H1 (cell line): ENCODE results near the gene KLHL14. TPM values are rescaled to one million over a fixed set of nuclear protein-coding genes. Genes with fewer than 3 reads are reported as not detected.

Source experiments
- CTCF ChIA-PET: fragments of 300-600 bp; sonication (Branson Sonifier 250); formaldehyde crosslinking; loops from one replicate; lab custom pipeline; 2021; ENCODE audit not compliant: partially characterized antibody; lab: Charles Lee
- POLR2A ChIA-PET: fragments of 300-600 bp; sonication (Branson Sonifier 250); formaldehyde crosslinking; loops from one replicate; lab custom pipeline; 2021; ENCODE audit warnings: inconsistent platforms; ENCODE audit not compliant: partially characterized antibody; lab: Charles Lee
- DNase-seq, 2 experiments: peaks; one replicate each; pipeline versions ENCODE4 v3.0.0 to v3.0.0-alpha.2; 2010 to 2022; ENCODE audit warnings: low spot score in 2 of 2, low read depth in 1 of 2, mixed read lengths in 1 of 2
- FAIRE-seq: peaks from 2 replicates; lab custom pipeline; 2011; peaks lifted over from hg19 to GRCh38; lab: Jason Lieb, UNC
- H2AFZ ChIP-seq: 2 replicates; pipeline ENCODE4 v1.8.1; 2012; ENCODE audit warnings: low read length, inconsistent platforms
- H2AK5ac ChIP-seq: 2 replicates; pipeline ENCODE4 v1.6.1; 2013; ENCODE audit warnings: low read depth, low read length
- H2BK120ac ChIP-seq: replicated peaks from 2 replicates; pipeline ENCODE3; 2013; ENCODE audit warnings: low read depth, low read length, inconsistent platforms
- H2BK12ac ChIP-seq: 2 replicates; pipeline ENCODE4 v1.6.1; 2013; ENCODE audit warnings: low read depth, low read length
- H2BK15ac ChIP-seq: 2 replicates; pipeline ENCODE4 v1.6.1; 2013; ENCODE audit warnings: low read length
- H2BK20ac ChIP-seq: 2 replicates; pipeline ENCODE4 v1.6.1; 2013; ENCODE audit warnings: low read length
- H2BK5ac ChIP-seq: 2 replicates; pipeline ENCODE4 v1.6.1; 2013; ENCODE audit warnings: low read depth, low read length
- H3K14ac ChIP-seq: 2 replicates; pipeline ENCODE4 v1.6.1; 2013; ENCODE audit warnings: inconsistent platforms; ENCODE audit not compliant: insufficient read length
- H3K18ac ChIP-seq: 2 replicates; pipeline ENCODE4 v1.6.1; 2013; ENCODE audit warnings: low read length; ENCODE audit errors: extremely low read depth
- H3K23ac ChIP-seq: 2 replicates; pipeline ENCODE4 v1.6.1; 2013; ENCODE audit warnings: inconsistent platforms; ENCODE audit not compliant: insufficient read length
- H3K23me2 ChIP-seq: 2 replicates; pipeline ENCODE4 v1.6.1; 2013; ENCODE audit warnings: low read depth, low read length
- H3K27ac ChIP-seq: 2 replicates; pipeline ENCODE4 v1.6.1; 2011; ENCODE audit warnings: low read depth, low read length, inconsistent platforms
- H3K27me3 ChIP-seq, 4 experiments: replicated peaks in 1 of 4; 1 replicate in 1 of 4; 2 replicates in 3 of 4; pipeline versions ENCODE4 v1.6.1 to v1.8.1; 2011 to 2013; ENCODE audit warnings: low read length in 3 of 4, mild to moderate bottlenecking in 3 of 4, inconsistent platforms in 2 of 4, mixed read lengths in 2 of 4, moderate library complexity in 1 of 4; ENCODE audit not compliant: control insufficient read depth in 3 of 4, insufficient read depth in 3 of 4; ENCODE audit errors: extremely low read depth in 1 of 4
- H3K36me3 ChIP-seq, 4 experiments: 2 replicates each; pipeline versions ENCODE4 v1.6.1 to v1.8.1; 2011 to 2013; ENCODE audit warnings: mild to moderate bottlenecking in 4 of 4, low read length in 3 of 4, moderate library complexity in 2 of 4, control low read depth in 1 of 4, inconsistent platforms in 1 of 4; ENCODE audit not compliant: insufficient read depth in 4 of 4, control insufficient read depth in 2 of 4
- H3K4ac ChIP-seq: replicated peaks from 2 replicates; pipeline ENCODE3; 2013; ENCODE audit warnings: low read length, low read depth, mixed read lengths, inconsistent platforms; ENCODE audit not compliant: insufficient read length
- H3K4me1 ChIP-seq, 4 experiments: replicated peaks in 1 of 4; 1 replicate in 1 of 4; 2 replicates in 3 of 4; pipeline versions ENCODE4 v1.6.1 to v1.8.1; 2011 to 2013; ENCODE audit warnings: low read length in 3 of 4, inconsistent platforms in 2 of 4, mixed read lengths in 1 of 4; ENCODE audit not compliant: insufficient read depth in 4 of 4, control insufficient read depth in 3 of 4
- H3K4me2 ChIP-seq, 2 experiments: 2 replicates each; pipeline versions ENCODE4 v1.6.1 to v1.8.1; 2011 to 2013; ENCODE audit warnings: low read depth in 2 of 2, low read length in 2 of 2, control low read depth in 1 of 2, inconsistent platforms in 1 of 2, mild to moderate bottlenecking in 1 of 2; ENCODE audit not compliant: insufficient read depth in 1 of 2
- H3K4me3 ChIP-seq, 4 experiments: fragments of 200-600, 300-600 bp in 1 of 4; sonication (generic), shearing (Covaris generic), sonication (Bioruptor Twin) in 1 of 4; 2 replicates each; pipeline versions ENCODE4 v1.5.1 to v1.8.1; 2011 to 2016; ENCODE audit warnings: low read length in 4 of 4, low read depth in 3 of 4, control low read depth in 2 of 4, inconsistent platforms in 2 of 4, mild to moderate bottlenecking in 2 of 4, mixed read lengths in 1 of 4, moderate library complexity in 1 of 4; ENCODE audit not compliant: insufficient read depth in 2 of 4; ENCODE audit errors: extremely low read depth in 1 of 4
- H3K56ac ChIP-seq: replicated peaks from 2 replicates; pipeline ENCODE3; 2013; ENCODE audit warnings: low read depth, mild to moderate bottlenecking, mixed read lengths, low read length, inconsistent platforms; ENCODE audit not compliant: insufficient read length
- H3K79me1 ChIP-seq: 2 replicates; pipeline ENCODE4 v1.6.1; 2013; ENCODE audit warnings: low read depth, low read length, control low read depth
- H3K79me2 ChIP-seq, 2 experiments: 2 replicates each; pipeline versions ENCODE4 v1.6.1 to v1.8.1; 2012 to 2013; ENCODE audit warnings: low read length in 2 of 2, mild to moderate bottlenecking in 2 of 2, inconsistent platforms in 1 of 2; ENCODE audit not compliant: insufficient read depth in 2 of 2, control insufficient read depth in 1 of 2
- H3K9ac ChIP-seq, 4 experiments: replicated peaks in 1 of 4; 1 replicate in 1 of 4; 2 replicates in 3 of 4; pipeline versions ENCODE4 v1.6.1 to v1.8.1; 2011 to 2013; ENCODE audit warnings: low read depth in 3 of 4, low read length in 3 of 4, control low read depth in 2 of 4, mild to moderate bottlenecking in 2 of 4, moderate library complexity in 2 of 4, inconsistent platforms in 1 of 4; ENCODE audit errors: extremely low read depth in 1 of 4
- H3K9me3 ChIP-seq, 2 experiments: 2 replicates each; pipeline versions ENCODE4 v1.6.1 to v1.8.1; 2012 to 2013; ENCODE audit warnings: mild to moderate bottlenecking in 2 of 2, moderate library complexity in 2 of 2, control low read depth in 1 of 2, inconsistent platforms in 1 of 2, low read depth in 1 of 2, low read length in 1 of 2, mixed read lengths in 1 of 2; ENCODE audit not compliant: insufficient read depth in 2 of 2
- H4K20me1 ChIP-seq, 2 experiments: replicated peaks in 1 of 2; 2 replicates each; pipeline versions ENCODE3 to v1.8.1; 2011 to 2013; ENCODE audit warnings: inconsistent platforms in 2 of 2, low read length in 2 of 2, mild to moderate bottlenecking in 1 of 2; ENCODE audit not compliant: insufficient read depth in 2 of 2, control insufficient read depth in 1 of 2
- H4K5ac ChIP-seq: 2 replicates; pipeline ENCODE4 v1.6.1; 2013; ENCODE audit warnings: low read length, low read depth, mixed read lengths, inconsistent platforms; ENCODE audit not compliant: insufficient read length
- H4K8ac ChIP-seq: 2 replicates; pipeline ENCODE4 v1.8.0; 2013; ENCODE audit warnings: mild to moderate bottlenecking, moderate library complexity, low read length, inconsistent platforms; ENCODE audit not compliant: insufficient read depth; ENCODE audit errors: extremely low read depth
- H4K91ac ChIP-seq: replicated peaks from 2 replicates; pipeline ENCODE3; 2013; ENCODE audit warnings: low read length, mixed read lengths, inconsistent platforms; ENCODE audit not compliant: insufficient read length
- BACH1 ChIP-seq: IDR thresholded peaks from 2 replicates; pipeline ENCODE4 v1.6.1; 2012; ENCODE audit warnings: low read length, improper control_type of control experiment
- CTBP2 ChIP-seq: IDR thresholded peaks from 2 replicates; pipeline ENCODE4 v1.7.0; 2011; ENCODE audit warnings: borderline replicate concordance, mild to moderate bottlenecking, moderate library complexity, mixed read lengths, low read length; ENCODE audit not compliant: insufficient read depth, insufficient read length
- E2F6 ChIP-seq: IDR thresholded peaks from 2 replicates; pipeline ENCODE4 v1.6.1; 2012; ENCODE audit warnings: inconsistent platforms
- EGR1 ChIP-seq: IDR thresholded peaks from 2 replicates; pipeline ENCODE4 v1.6.1; 2011; ENCODE audit warnings: low read depth, low read length, borderline replicate concordance
- GABPA ChIP-seq: IDR thresholded peaks from 2 replicates; pipeline ENCODE4 v1.6.1; 2011; ENCODE audit warnings: mild to moderate bottlenecking, low read length, moderate library complexity, borderline replicate concordance; ENCODE audit not compliant: insufficient read depth
- GTF2F1 ChIP-seq: IDR thresholded peaks from 2 replicates; pipeline ENCODE4 v1.6.1; 2012; ENCODE audit warnings: low read depth, low read length, improper control_type of control experiment, borderline replicate concordance
- HDAC6 ChIP-seq: IDR thresholded peaks from one replicate; pipeline ENCODE4 v1.7.1; 2012; ENCODE audit warnings: low read depth, mild to moderate bottlenecking, inconsistent platforms, low read length, moderate library complexity
- KDM5A ChIP-seq: fragments of 200-600 bp; IDR thresholded peaks from 2 replicates; pipeline ENCODE4 v1.7.1; 2012; ENCODE audit warnings: mild to moderate bottlenecking, low read length, inconsistent platforms, mixed read lengths
- PHF8 ChIP-seq: fragments of 200-600 bp; sonication (generic); conservative IDR thresholded peaks from 2 replicates; pipeline ENCODE4 v1.7.1; 2012; ENCODE audit warnings: low read depth, mild to moderate bottlenecking, inconsistent platforms, low read length, moderate library complexity
- RXRA ChIP-seq: IDR thresholded peaks from 2 replicates; pipeline ENCODE4 v1.6.1; 2011; ENCODE audit warnings: low read depth, mild to moderate bottlenecking, low read length, moderate library complexity; ENCODE audit not compliant: insufficient read depth
- TAF7 ChIP-seq: optimal IDR thresholded peaks from 2 replicates; pipeline ENCODE3; 2011; ENCODE audit warnings: low read depth, mild to moderate bottlenecking, inconsistent platforms, low read length, moderate library complexity, borderline replicate concordance
- USF2 ChIP-seq: IDR thresholded peaks from 2 replicates; pipeline ENCODE4 v1.6.1; 2011; ENCODE audit warnings: low read length, improper control_type of control experiment
- WGBS, 2 experiments: shearing (Covaris generic) in 1 of 2; methylation state at CpG; one replicate each; pipeline versions ENCODE4 v1.1.6 to v1.1.7; 2013 to 2015; ENCODE audit warnings: low lambda C conversion rate in 2 of 2, mixed read lengths in 2 of 2, inconsistent platforms in 1 of 2, low coverage in 1 of 2, missing lambda C conversion rate in 1 of 2; ENCODE audit not compliant: insufficient replicate concordance in 2 of 2, insufficient coverage in 1 of 2, insufficient read length in 1 of 2; ENCODE audit errors: extremely low coverage in 1 of 2, missing lambda C conversion rate in 1 of 2; 5-methylcytosine and 5-hydroxymethylcytosine counted together
- polyA plus RNA-seq, 7 experiments: library from polyadenylated mRNA; depleted of rRNA in 3 of 7; stranded (reverse) in 5 of 7; unstranded in 2 of 7; fragments of >200 nt in 5 of 7; fragments of 200-250 nt in 2 of 7; gene quantifications; 1 replicate in 5 of 7; 2 replicates in 1 of 7; 4 replicates in 1 of 7; pipeline versions ENCODE4 v1.2.1 to v1.2.3, GENCODE V29; 2011 to 2013; ENCODE audit warnings: missing spikeins in 2 of 7, mixed read lengths in 2 of 7
- total RNA-seq: library from RNA; stranded (reverse); fragmentation: NEBNext Ultra II Directional; extraction: Animal tissue kit (Norgen Biotek cat#: 25700); gene quantifications from 2 replicates; pipeline ENCODE4 v1.2.1, GENCODE V29; 2021

KLHL14 gene
- total and polyA plus RNA-seq, 2 of the 8 experiments (the other 6 are each of a cell fraction or from before 2014, with no cell fraction given): 1.1 to 1.2 TPM

- no peak for DNase-seq
- FAIRE-seq: no peak
- Histone ChIP-seq H3K14ac (no peak overlapping the region), H3K23ac (no peak overlapping the region), H3K27ac (no peak overlapping the region), H2BK15ac (no peak overlapping the region), H3K4me3 (no peak overlapping the region), H3K9ac (no peak overlapping the region), H3K27me3 (no peaks in the 10 kb centered on the region), H3K4ac (no peak overlapping the region), H4K20me1 (no peaks in the 10 kb centered on the region), H2AK5ac (no peak overlapping the region), H3K4me1 (no peaks in the 10 kb centered on the region), H2BK20ac (no peak overlapping the region), H2BK120ac (no peak overlapping the region), H3K18ac (no peak overlapping the region), H3K79me1 (no peaks in the 10 kb centered on the region), H2BK5ac (no peak overlapping the region), H3K36me3 (no peaks in the 10 kb centered on the region), H3K4me2 (no peak overlapping the region), H3K56ac (no peak overlapping the region), H3K9me3 (no peaks in the 10 kb centered on the region), H4K5ac (no peak overlapping the region), H2AFZ (no peak overlapping the region), H4K91ac (no peak overlapping the region), H4K8ac (no peak overlapping the region), H3K79me2 (no peaks in the 10 kb centered on the region), H3K23me2 (no peaks in the 10 kb centered on the region), H2BK12ac (no peak overlapping the region)
- POLR2A ChIA-PET: no interaction called here
- WGBS, 2 experiments: 96% methylated on average over 8 of the region's 8 CpGs; no CpG with 5 or more reads in 1 of the 2 experiments
- TF ChIP-seq BACH1 (no peak), USF2 (no peak), CTBP2 (no peak), PHF8 (no peak), KDM5A (no peak), RXRA (no peak), EGR1 (no peak), GABPA (no peak), HDAC6 (no peak), TAF7 (no peak), GTF2F1 (no peak), E2F6 (no peak)
- CTCF ChIA-PET: interaction anchor here (0.7 to 3.2 kb wide), 7 partner anchors 10 to 245 kb away, joined by 3 to 11 read pairs (median 3); no protein-coding TSS in a partner anchor
Observed at GRCh38 chr18:32684940-32685339, 87.9 kb downstream of the KLHL14 start.
